Activated T-helper 1 cell treated with anti-CD3 and anti-CD28 coated beads, Interleukin-12 subunit alpha, Interleukin-12 subunit beta, Interleukin-2, Interleukin-4 antibody, amounts not matched to agents 30 ng/mL and 10 ng/mL and 1 ng/mL, durations not matched to agents 14 hours and 24 hours and 36 hours (primary cell): Measurements from ENCODE around the gene TAS2R60. TPM values are rescaled to one million over a fixed set of nuclear protein-coding genes. Genes with fewer than 3 reads are reported as not detected.
A peak's percentile ranks its signal among the peaks of the same experiment; 100 is the strongest.
"Not testable (repeated sequence)": the region's sequence is repeated elsewhere in the genome, so short reads cannot be mapped to it uniquely, and the experiment has no call there.

Source experiments
- DNase-seq: peaks from one replicate; pipeline ENCODE4 v3.0.0; 2021; ENCODE audit warnings: low spot score
- H3K27ac Mint-ChIP-seq: one replicate; pipeline ENCODE4 v1.8.0; 2021; ENCODE audit warnings: mild to moderate bottlenecking, mixed read lengths
- H3K27me3 Mint-ChIP-seq: one replicate; pipeline ENCODE4 v1.8.0; 2022; ENCODE audit warnings: mild to moderate bottlenecking, moderate library complexity, mixed read lengths; ENCODE audit not compliant: insufficient read depth
- H3K36me3 Mint-ChIP-seq: one replicate; pipeline ENCODE4 v1.8.0; 2021; ENCODE audit warnings: low read depth, mixed read lengths
- H3K4me1 Mint-ChIP-seq: one replicate; pipeline ENCODE4 v1.8.0; 2021; ENCODE audit warnings: low read depth, mixed read lengths
- H3K4me3 Mint-ChIP-seq: one replicate; pipeline ENCODE4 v1.8.0; 2021; ENCODE audit warnings: mild to moderate bottlenecking, moderate library complexity, mixed read lengths
- H3K9me3 Mint-ChIP-seq: one replicate; pipeline ENCODE4 v1.8.0; 2021; ENCODE audit warnings: mixed read lengths
- intact Hi-C: fragments of 100-400 bp; cut with micrococcal nuclease; formaldehyde crosslinking; loops from one replicate; pipeline ENCODE4 v1.15.1; 2024
- total RNA-seq: library from RNA; stranded (reverse); gene quantifications from 2 replicates; pipeline ENCODE4 v1.2.3, GENCODE V29; 2022

TAS2R60 gene
- total RNA-seq, 1 donor from 2014 or later: not detected

GRCh38 chr7:143479055-143479766, 36.0 kb downstream of the TAS2R60 start:
- intact Hi-C loops: no loop called here
- Mint-ChIP-seq H3K4me3 (no peak overlapping the region), H3K27ac (no peak overlapping the region), H3K9me3 (no peaks in the 10 kb centered on the region), H3K36me3 (no peaks in the 10 kb centered on the region), H3K27me3 (peaks cover 4% of the 10 kb centered on the region), H3K4me1 (no peaks in the 10 kb centered on the region)
- DNase-seq: no peak

DNA sequence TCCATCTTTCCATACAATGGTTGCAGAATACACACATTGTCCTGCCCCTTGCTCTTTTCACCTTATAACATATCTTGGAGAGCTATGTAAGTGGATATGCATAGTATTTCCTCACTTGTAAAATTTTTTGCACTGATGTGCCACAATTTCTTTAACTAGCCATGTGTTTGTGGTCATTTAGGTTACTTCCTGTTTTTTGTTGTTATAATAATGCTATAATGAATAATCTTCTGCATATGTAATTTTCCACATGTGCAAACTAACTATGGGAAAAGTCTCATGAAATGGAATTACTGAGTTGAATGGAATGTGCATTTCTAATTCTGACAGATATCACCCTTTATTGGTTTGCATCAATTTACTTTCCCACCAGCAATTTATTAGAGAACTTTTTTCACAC, 37.2 kb downstream of the TAS2R60 start:
- H3K4me1 Mint-ChIP-seq: no peaks in the 10 kb centered on the region
- no peak for DNase-seq
- no peaks in the 10 kb centered on the region for H3K9me3 Mint-ChIP-seq
- H3K4me3 Mint-ChIP-seq: no peak overlapping the region
- no peaks in the 10 kb centered on the region for H3K36me3 Mint-ChIP-seq
- no peak overlapping the region for H3K27ac Mint-ChIP-seq
- H3K27me3 Mint-ChIP-seq: peaks cover 2% of the 10 kb centered on the region
- intact Hi-C loops: no loop called here

DNA sequence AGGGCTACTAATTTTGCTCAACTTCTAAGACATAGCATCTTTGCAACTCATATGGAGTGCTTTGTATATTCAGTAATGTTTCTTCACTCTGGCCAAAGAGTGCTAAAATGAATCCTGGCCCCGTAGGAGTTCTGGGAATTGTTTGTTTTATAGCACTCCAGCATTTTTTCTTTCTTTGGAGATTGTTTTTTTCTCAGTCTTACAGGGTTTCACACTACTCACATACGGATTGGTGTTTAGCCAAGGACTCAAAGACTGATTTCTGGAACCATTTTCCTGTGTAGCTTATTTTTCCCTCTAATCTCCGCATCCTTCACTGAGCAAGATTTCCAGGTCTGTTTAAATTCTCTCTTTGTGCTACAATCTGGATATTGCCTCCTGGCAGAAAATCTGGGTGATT, 40.9 kb downstream of the TAS2R60 start:
- Mint-ChIP-seq H3K4me1 (no peaks in the 10 kb centered on the region), H3K27me3 (peaks cover 2% of the 10 kb centered on the region), H3K9me3 (no peaks in the 10 kb centered on the region), H3K36me3 (no peaks in the 10 kb centered on the region), H3K4me3 (no peak overlapping the region), H3K27ac (no peak overlapping the region)
- DNase-seq: no peak
- intact Hi-C loops: no loop called here

DNA sequence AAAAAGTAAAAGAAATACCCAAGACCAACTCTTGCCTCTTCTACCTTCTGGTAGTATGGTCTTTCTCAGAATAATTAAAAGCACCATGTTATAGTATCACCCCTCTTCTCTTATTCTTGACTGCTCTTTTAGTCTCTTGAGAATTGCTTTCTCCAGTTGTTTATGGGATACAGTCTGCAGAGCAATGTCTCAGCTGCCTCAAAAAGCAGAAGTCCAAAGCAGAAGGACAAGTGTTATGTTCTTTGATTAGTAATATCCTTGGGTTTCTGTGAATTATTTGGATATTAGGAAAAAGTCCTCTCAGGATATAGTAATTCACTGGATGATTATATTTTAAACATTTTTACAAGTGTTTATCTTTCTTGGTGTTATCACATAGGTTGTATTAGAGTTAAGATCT, 41.8 kb downstream of the TAS2R60 start:
- Mint-ChIP-seq H3K36me3 (no peaks in the 10 kb centered on the region), H3K4me1 (no peaks in the 10 kb centered on the region), H3K9me3 (no peaks in the 10 kb centered on the region), H3K27ac (no peak overlapping the region), H3K27me3 (peaks cover 4% of the 10 kb centered on the region), H3K4me3 (no peak overlapping the region)
- DNase-seq: no peak
- intact Hi-C loops: no loop called here

- no peak overlapping the region for H3K4me3 Mint-ChIP-seq
- H3K27me3 Mint-ChIP-seq: peaks cover 4% of the 10 kb centered on the region
- H3K9me3 Mint-ChIP-seq: no peaks in the 10 kb centered on the region
- no peaks in the 10 kb centered on the region for H3K36me3 Mint-ChIP-seq
- no peak overlapping the region for H3K27ac Mint-ChIP-seq
- no peak for DNase-seq
- intact Hi-C loops: no loop called here
- no peaks in the 10 kb centered on the region for H3K4me1 Mint-ChIP-seq
Observed at GRCh38 chr7:143485500-143485899, 42.2 kb downstream of the TAS2R60 start.

- H3K4me3 Mint-ChIP-seq, DNase-seq, intact Hi-C loops, H3K27me3 Mint-ChIP-seq, H3K9me3 Mint-ChIP-seq, H3K27ac Mint-ChIP-seq, H3K36me3 Mint-ChIP-seq, H3K4me1 Mint-ChIP-seq: not testable (repeated sequence)
Observed at GRCh38 chr7:143486266-143486665, 43.0 kb downstream of the TAS2R60 start.

DNA sequence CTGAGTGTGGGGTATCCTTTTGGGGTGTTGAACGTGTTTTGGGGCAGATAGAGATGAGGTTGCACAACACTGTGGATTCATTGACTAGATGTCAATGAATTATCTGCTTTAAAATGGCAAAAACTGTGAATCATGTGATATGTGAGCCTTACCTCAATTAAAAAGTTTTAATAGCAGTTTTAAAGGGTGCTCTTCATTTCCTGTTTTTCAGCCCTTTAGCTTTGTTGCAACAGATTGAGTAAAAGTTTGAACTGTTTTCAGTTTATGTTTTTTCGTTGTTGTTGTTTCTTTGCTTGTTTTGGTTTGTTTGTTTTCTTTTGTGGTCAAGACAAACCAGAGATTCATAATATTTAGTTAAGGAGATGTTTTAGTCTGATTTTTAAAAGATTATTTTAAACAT, 43.8 kb downstream of the TAS2R60 start:
- H3K27ac Mint-ChIP-seq: no peak overlapping the region
- H3K4me3 Mint-ChIP-seq: no peak overlapping the region
- intact Hi-C loops: no loop called here
- H3K27me3 Mint-ChIP-seq: peaks cover 2% of the 10 kb centered on the region
- H3K36me3 Mint-ChIP-seq: no peaks in the 10 kb centered on the region
- no peaks in the 10 kb centered on the region for H3K9me3 Mint-ChIP-seq
- peaks cover 14% of the 10 kb centered on the region for H3K4me1 Mint-ChIP-seq
- DNase-seq: no peak

DNA sequence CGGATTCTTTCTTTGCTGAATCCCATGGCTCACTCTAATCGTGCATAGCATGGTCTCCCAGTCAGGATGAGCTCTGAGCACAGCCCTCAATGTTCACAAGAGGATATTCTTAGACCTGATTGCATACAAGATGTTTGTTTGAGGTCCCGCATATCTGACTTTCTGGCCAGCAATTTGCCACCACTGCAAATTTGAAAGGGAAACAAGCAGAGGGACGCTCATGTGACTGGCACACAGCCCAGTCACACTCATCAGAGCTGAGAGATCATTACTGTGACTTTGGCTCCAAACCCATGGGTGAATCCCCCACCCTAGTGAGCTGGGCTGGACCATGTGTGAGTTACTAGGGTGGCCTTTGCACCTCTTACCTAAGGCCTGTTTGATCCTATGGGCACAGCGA, 44.3 kb downstream of the TAS2R60 start:
- no peaks in the 10 kb centered on the region for H3K9me3 Mint-ChIP-seq
- no peak overlapping the region for H3K4me3 Mint-ChIP-seq
- H3K4me1 Mint-ChIP-seq: peaks cover 19% of the 10 kb centered on the region
- intact Hi-C loops: no loop called here
- H3K36me3 Mint-ChIP-seq: peaks cover 1% of the 10 kb centered on the region
- peaks cover 2% of the 10 kb centered on the region for H3K27me3 Mint-ChIP-seq
- H3K27ac Mint-ChIP-seq: no peak overlapping the region
- DNase-seq: no peak

DNA sequence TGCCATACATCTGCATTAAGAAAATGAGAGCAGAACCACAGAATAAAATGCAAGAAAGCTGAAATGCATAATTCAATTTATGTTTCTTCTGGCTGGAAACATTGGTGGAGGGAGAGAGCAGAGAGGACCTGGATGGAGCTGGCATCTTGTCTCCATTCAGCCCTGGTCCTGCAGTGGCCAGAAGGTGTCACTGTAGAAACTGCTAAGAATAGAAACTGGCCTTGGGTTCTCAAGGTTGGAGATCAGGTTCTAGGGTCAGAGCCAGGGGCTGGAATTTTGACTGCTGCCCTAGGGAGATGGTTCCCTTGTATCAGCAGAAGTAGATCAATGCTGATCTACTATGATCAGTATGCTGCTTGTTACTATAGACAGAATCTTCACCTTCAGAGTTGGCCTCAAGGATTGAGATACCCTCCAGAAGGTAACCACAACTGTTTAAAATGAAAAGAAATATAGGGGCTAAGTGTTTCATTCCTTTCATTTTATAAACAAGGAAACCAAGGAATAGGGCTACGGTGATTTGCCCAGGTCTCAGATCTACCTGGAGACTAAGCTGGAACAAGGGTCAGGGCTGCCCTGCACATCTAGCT, 47.6 kb downstream of the TAS2R60 start:
- intact Hi-C loops: loop anchor here (1.0 to 5.0 kb wide), 2 partner anchors 109 to 636 kb away; partner anchors contain the start of gene ZYX
- peaks cover 2% of the 10 kb centered on the region for H3K36me3 Mint-ChIP-seq
- no peak overlapping the region for H3K27ac Mint-ChIP-seq
- H3K27me3 Mint-ChIP-seq: peaks cover 2% of the 10 kb centered on the region
- peaks cover 34% of the 10 kb centered on the region for H3K4me1 Mint-ChIP-seq
- DNase-seq: no peak
- no peaks in the 10 kb centered on the region for H3K9me3 Mint-ChIP-seq
- H3K4me3 Mint-ChIP-seq: no peak overlapping the region

- Mint-ChIP-seq H3K36me3 (peaks cover 2% of the 10 kb centered on the region), H3K9me3 (no peaks in the 10 kb centered on the region), H3K27me3 (peaks cover 2% of the 10 kb centered on the region), H3K4me3 (no peak overlapping the region), H3K27ac (peak overlapping the region; percentile 29), H3K4me1 (peaks cover 34% of the 10 kb centered on the region)
- DNase-seq: no peak
- intact Hi-C loops: loop anchor here (5.0 kb wide), 1 partner anchor 110 kb away; the partner anchor contains the start of gene ZYX
Observed at GRCh38 chr7:143492043-143492471, 48.8 kb downstream of the TAS2R60 start.

- H3K27ac Mint-ChIP-seq: no peak overlapping the region
- intact Hi-C loops: loop anchor here (5.0 kb wide), 1 partner anchor 111 kb away; the partner anchor contains the start of gene ZYX
- H3K9me3 Mint-ChIP-seq: no peaks in the 10 kb centered on the region
- no peak for DNase-seq
- no peak overlapping the region for H3K4me3 Mint-ChIP-seq
- peaks cover 2% of the 10 kb centered on the region for H3K36me3 Mint-ChIP-seq
- H3K4me1 Mint-ChIP-seq: peaks cover 34% of the 10 kb centered on the region
- H3K27me3 Mint-ChIP-seq: peaks cover 2% of the 10 kb centered on the region
Observed at GRCh38 chr7:143492799-143493739, 49.8 kb downstream of the TAS2R60 start.

- no peaks in the 10 kb centered on the region for H3K9me3 Mint-ChIP-seq
- H3K4me3 Mint-ChIP-seq: no peak overlapping the region
- H3K27me3 Mint-ChIP-seq: peaks cover 2% of the 10 kb centered on the region
- H3K36me3 Mint-ChIP-seq: peaks cover 2% of the 10 kb centered on the region
- DNase-seq: no peak
- H3K4me1 Mint-ChIP-seq: peaks cover 34% of the 10 kb centered on the region
- intact Hi-C loops: loop anchor here (5.0 kb wide), 1 partner anchor 111 kb away; the partner anchor contains the start of gene ZYX
- no peak overlapping the region for H3K27ac Mint-ChIP-seq
Observed at GRCh38 chr7:143493751-143494150, 50.5 kb downstream of the TAS2R60 start.
